Epithelial cell of esophagus (primary cell): ENCODE results near the gene SETD5.
A peak's percentile ranks its signal among the peaks of the same experiment; 100 is the strongest.
"Not testable (repeated sequence)": the region's sequence is repeated elsewhere in the genome, so short reads cannot be mapped to it uniquely, and the experiment has no call there.

Experiments used
- DNase-seq: peaks from one replicate; pipeline ENCODE4 v3.0.0; 2010; ENCODE audit warnings: low read depth
- H3K4me3 ChIP-seq: 2 replicates; pipeline ENCODE4 v1.5.1; 2011; ENCODE audit warnings: mild to moderate bottlenecking, low read length, control low read depth
- TF ChIP-seq, protein P1 (sequence below): IDR thresholded peaks from 2 replicates; pipeline ENCODE4 v1.5.1; 2011; ENCODE audit warnings: low read depth, mild to moderate bottlenecking, low read length, control low read depth, inconsistent platforms; ENCODE audit not compliant: insufficient read depth; ENCODE audit errors: missing control alignments

Gene SETD5

DNA sequence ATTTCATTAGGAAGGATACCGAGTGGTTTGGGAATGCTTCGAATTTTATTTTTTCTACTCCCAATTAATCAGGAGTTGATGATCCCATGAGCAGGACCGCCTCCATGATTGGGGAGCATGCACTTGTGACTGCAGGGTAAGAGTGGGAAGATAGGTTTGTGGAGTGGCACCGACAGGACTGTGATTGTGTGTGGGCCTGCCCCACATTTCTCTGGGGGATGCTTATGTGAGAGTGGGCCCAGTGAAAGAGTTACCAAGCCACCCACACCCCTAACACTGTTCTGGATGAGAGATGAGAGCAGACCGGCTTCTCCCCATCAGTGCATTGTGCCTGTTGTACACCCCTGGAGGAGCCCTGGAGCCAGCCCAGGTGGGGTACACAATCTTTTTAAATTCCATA, 79.5 kb downstream of the SETD5 start:
- H3K4me3 ChIP-seq, result no peak overlapping the region
- no peak for DNase-seq
- TF ChIP-seq, protein P1, sequence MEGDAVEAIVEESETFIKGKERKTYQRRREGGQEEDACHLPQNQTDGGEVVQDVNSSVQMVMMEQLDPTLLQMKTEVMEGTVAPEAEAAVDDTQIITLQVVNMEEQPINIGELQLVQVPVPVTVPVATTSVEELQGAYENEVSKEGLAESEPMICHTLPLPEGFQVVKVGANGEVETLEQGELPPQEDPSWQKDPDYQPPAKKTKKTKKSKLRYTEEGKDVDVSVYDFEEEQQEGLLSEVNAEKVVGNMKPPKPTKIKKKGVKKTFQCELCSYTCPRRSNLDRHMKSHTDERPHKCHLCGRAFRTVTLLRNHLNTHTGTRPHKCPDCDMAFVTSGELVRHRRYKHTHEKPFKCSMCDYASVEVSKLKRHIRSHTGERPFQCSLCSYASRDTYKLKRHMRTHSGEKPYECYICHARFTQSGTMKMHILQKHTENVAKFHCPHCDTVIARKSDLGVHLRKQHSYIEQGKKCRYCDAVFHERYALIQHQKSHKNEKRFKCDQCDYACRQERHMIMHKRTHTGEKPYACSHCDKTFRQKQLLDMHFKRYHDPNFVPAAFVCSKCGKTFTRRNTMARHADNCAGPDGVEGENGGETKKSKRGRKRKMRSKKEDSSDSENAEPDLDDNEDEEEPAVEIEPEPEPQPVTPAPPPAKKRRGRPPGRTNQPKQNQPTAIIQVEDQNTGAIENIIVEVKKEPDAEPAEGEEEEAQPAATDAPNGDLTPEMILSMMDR, result no peak

DNA sequence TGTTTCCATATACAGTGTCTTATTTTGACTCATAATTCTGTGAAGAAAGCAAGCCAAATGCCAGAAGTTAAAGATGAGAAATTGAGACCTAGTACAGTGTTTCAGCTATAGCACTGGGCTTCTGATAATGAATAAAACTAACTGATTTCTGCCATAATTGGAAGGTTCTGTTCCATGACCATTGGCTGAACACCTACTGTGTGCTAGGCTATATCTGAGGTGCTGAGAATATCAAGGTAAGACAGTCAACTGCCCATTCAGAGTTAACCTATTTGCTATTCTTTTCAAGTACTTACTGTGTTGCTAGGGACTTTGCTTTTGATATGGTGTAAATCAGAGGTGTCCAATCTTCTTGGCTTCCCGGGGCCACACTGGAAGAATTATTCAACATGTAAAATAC, 82.8 kb downstream of the SETD5 start:
- DNase-seq, result no peak
- no peak overlapping the region for H3K4me3 ChIP-seq
- TF ChIP-seq, protein P1, result no peak

DNA sequence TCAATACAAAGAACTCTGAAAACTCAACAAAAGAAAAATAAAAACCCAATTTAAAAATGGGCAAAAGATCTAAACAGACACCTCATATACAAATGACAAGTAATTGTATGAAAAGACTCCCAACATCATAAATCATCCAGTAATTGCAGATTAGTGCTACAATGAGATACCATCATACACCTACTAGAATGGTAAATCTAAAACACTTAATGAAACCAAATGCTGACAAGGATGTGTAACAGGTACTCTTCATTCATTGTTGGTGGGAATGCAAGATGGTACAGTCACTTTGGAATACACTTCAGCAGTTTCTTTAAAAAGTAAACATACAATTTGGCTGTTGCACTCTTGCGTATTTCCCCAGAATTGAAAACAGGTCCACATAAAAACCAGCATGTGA, 87.8 kb downstream of the SETD5 start:
- TF ChIP-seq, protein P1, result no peak
- DNase-seq, result no peak
- no peak overlapping the region for H3K4me3 ChIP-seq

DNA sequence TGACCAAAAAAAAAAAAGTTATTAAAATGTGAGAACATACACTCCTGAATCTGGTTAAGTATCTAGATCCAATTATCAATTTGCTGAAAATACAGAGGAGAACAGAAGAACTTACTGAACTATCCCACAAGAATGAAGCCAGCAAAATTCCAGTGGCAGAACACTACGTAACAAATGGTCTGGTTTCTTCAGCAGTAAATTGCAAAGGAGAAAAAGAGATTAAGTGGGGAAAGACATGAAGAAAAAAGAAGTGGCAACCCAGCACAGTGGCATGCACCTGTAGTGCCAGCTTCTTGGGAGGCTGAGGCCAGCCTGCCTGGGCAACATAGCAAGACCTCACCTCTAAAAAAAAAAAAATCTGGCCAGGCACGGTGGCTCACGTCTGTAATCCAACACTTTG, 94.1 kb downstream of the SETD5 start:
- no peak overlapping the region for H3K4me3 ChIP-seq
- TF ChIP-seq, protein P1, result no peak
- no peak for DNase-seq

DNA sequence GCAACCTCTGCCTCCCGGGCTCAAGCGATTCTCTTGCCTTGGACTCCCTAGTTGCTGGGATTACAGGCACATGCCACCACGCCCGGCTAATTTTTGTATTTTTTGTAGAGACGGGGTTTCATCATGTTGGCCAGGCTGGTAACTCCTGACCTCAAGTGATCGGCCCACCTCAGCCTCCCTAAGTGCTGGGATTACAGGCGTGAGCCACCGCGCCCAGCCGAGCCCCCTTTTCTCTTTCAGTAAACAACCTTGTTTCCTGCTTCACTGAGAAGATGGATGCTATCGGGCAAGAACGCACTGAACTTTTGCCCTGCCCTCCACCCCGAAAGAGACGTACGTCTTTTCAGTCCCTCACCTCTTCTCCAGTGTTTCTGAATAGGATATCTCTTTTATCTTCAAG, 96.6 kb downstream of the SETD5 start:
- H3K4me3 ChIP-seq, DNase-seq: not testable (repeated sequence)

DNA sequence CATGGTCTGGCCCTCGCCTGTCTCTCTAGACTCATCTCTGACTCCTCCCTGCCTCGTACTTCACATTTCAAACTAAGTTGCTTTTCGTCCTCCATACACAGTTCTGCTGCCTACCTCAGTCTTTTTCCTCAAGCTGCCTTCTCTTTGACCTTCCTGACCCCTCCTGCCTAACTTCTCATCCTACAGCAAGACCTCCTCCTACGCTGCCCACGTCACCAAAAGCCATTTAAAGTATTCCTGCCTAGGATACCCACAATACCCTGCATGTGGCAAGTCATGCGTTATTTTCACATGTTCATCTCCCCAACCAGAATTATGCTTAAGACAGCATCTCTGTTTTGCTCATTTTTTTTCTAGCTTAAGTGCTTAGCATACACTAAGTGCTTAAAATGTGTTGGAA, 99.5 kb downstream of the SETD5 start:
- TF ChIP-seq, protein P1, result no peak
- no peak overlapping the region for H3K4me3 ChIP-seq

DNA sequence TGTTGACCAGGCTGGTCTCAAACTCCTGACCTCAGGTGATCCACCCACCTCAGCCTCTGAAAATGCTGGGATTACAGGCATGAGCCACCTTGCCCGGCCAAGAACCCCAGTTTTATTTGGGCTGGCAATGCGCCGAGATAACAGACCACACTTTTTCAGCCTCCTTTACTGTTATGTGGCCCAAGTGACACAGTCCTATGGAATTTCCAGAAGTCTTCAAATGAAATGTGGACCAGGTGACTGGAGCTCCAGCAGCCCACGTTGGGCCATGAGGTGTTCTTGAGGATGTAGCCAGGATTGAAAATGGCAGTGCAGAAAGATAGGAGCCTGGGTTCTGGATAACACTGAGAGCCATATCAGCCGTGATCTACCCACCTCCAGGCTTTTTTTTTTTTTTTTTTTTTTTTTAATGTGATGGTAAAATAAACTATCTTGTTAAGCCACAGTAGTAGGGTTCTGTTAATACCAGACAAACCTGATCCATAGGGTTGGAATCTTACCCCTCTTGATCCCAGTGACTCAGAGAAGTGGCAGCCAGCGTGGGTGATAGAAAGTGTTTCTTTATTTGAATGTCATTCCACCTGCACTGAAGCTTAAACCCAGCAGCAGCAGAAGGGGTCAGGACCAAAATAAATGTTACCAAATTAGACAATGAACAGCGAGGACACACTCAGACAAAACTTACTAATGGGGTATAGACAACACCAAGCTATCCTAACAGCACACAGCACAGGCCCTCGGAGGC, 100.6 kb downstream of the SETD5 start:
- DNase-seq, result peak; percentile 87
- H3K4me3 ChIP-seq, result no peak overlapping the region
- TF ChIP-seq, protein P1, result no peak

More for the DNA sequence above, 99.5 kb downstream of the SETD5 start:
- DNase-seq, result no peak
